ENCODE data around the gene ABHD12.

ABHD12 gene

DNA sequence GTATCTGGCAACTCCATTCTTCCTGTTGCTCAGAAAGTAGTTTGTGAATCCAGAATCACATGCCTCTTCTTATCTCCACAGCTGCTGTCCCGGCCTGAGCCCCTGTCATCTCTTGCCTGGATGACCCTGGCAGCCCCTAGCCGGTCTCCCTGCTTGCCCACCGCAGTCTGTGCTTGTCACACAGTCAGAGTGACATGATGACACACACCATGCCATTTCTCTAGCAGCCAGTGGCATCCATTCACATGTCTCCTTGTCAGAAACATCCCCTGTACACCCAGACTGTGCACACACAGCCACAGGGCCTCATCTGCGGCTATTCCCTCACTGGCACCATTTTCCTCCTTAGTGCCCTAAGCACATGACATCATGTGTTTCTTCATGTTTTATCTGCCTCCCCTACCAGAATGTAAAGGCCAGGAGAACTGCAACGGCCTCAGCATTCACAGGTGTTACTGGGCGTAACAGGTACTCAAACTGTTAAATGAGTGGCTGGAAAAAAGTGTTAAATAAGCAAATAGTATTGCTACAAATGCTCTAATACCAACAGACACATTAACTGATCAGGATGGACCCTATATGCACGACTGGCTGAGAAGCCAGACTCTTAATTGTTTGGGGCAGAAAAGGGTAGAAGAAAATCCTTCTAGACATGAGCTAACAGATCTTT lies 9.6 kb downstream of the ABHD12 start:
- no peak for DNase-seq

DNA sequence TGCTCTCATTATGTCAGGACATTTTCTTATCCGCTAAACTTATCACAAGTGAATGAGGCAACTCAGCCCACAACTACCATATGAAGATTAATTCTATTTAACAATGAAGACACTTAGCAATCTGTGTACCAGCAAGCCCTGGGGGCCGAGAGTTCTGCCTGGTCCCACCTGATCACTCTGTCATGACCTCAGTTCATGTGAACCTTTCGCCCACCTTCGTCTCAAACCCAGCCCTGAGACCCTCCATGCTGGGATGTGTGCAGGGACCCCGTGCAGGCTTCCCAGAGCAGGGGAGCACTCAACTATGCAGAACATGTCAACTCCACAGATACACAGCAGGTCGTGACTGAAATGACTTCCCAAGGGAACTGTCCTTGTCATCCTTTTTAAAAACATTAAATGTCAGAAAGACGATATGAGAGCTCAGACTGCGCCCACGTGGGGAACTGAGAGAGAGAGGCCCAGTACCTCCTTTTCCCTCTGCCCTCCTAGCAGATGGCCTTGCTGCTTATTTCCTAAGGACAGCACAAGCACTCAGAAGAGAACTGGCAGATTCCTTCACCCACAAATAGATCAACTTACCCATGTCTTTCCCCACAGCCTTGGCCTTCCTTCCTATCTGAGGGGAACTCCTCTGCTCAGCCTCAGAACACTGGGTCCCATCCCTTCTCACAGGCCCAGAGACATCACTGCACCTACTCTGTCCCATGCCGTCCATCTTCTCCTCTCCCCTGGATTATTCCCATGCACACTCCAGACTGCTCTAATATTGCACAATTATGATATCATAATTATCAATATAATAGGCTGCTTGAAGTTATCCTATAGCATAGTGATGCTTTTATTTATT lies 11.5 kb downstream of the ABHD12 start:
- DNase-seq = no peak

DNA sequence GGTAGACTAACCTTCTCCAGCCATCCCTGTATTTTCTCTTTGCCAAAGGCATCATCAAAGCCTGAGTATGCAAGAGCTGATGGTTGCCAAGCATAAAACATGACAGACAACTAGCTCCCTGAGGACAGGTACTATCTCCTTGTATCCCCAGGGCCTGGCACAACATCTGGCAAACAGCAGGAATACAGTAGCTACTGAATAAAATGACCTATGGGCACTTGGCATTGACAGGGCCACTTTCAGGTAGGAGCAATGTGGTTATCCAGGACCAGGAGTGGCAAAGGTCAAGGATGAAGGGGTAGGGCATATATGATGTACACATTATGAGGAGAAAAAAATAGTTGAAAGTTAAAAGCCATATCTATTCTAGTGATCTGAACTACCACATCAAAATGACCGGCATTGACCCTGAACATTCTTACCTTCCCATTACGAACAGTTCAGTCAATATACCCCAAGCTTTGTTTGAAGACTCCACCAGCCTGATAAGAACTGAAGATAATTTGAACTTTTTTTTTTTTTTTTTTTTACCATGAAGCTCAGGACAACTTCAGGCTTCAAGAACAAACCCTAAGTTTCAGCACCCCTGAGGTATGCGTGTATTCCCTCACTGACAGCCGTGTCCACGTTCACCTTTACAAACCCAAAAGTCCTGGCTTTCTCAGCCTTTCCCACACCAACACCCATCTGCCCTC lies 12.3 kb downstream of the ABHD12 start:
- no peak for DNase-seq

DNA sequence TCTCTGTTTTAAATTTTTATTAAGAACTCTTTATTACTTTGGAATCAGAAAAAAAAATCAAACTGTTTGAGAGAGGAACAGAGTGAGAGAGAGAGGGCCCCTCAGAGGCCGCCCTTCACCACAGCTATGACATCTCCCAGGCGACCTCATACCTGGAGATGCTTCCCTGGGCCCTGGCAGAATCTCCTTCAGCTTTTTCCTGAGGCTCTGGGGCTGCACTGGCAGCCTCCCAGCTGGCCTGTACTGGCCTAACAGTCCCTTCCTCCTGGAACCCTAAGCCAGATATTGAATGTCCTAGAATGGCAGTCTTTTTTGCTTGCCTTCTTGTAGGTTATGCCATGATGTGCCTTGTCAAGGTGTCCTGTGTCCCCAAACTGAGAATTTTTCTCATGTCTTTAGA lies 13.7 kb downstream of the ABHD12 start:
- DNase-seq = no peak

DNA sequence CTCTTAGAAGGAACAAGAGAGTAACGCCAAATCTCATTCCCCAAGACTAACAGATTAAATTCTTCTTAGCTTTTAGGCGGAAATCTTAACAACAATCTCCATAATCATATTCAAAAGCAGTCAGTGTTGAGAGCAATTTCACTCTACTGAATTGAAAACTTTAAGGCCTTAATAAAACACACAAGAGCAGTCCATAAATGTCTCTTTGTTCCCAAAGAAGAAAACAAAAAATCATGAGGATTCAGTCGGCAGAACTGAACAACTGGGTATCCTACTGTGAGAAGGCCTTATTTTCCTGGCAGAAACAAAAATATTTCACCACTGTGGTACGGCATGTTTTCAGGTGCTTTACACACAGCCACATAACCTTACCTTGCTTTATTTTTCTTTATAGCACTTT lies 14.4 kb downstream of the ABHD12 start:
- DNase-seq = no peak

DNA sequence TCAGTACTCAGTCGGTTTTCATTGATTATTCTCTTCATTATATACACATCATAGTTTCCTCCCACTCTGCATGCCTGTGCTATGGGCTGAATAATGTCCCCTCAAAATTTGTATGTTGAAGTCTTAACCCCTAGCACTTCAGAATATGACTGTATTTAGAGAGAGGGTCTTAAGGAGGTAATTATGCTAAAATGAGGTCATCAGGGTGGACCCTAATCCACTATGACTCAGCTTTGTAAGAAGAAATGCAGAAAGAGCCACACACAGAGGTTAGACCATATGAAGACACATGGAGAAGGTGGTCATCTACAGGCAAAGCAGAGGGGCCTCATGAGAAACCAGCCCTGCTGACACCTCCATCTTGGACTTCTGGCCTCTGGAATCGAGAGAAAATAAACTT lies 15.8 kb downstream of the ABHD12 start:
- no peak for DNase-seq

DNA sequence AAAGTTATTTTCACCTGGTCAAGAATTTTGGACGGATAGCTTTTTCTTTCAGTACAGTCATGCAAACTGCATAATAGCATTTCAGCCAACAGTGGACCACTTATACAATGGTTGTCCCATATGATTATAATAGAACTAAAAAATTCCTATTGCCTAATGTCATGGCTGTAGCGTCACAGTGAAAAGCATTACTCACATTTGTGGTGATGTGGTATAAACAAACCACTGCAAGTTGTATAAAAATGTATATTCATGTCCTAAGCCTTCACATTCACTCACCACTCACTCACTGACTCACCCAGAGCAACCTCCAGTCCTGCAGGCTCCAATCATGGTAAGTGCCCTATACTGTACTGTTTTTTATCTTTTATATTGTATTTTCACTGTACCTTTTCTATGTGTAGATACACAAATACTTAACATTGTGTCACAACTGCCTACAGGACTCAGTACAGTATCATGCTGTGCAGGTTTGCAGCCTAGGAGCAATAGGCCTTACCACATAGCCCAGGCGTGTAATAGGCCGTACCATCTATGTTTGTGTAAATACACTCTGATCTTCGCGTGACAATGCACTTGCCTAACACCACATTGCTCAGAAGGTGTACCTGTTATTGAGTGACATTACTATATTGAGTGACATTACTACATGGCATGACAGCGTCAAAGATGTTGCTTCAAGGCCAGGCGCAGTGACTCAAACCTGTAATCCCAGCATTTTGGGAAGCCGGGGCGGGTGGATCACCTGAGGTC lies 17.9 kb downstream of the ABHD12 start:
- no peak for DNase-seq

DNA sequence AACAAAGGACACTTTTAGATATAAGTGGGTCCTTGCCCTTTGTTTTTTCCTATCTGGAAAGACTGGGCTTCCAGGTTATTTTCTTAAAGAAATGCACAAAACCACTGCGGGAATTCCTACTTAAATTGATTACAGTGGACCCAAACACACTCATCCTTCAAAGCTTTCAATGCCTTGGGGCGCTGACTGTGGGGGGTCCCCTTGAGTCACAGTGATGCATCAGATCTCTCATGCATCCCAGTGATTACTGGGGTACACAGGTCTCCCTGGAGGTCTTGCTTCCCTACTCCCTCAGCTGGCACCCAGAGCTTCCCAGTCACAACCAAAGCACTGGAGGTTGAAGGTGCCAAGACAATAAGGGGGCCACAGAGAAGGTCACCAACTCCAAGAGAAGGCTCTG lies 20.7 kb downstream of the ABHD12 start:
- no peak for DNase-seq

DNA sequence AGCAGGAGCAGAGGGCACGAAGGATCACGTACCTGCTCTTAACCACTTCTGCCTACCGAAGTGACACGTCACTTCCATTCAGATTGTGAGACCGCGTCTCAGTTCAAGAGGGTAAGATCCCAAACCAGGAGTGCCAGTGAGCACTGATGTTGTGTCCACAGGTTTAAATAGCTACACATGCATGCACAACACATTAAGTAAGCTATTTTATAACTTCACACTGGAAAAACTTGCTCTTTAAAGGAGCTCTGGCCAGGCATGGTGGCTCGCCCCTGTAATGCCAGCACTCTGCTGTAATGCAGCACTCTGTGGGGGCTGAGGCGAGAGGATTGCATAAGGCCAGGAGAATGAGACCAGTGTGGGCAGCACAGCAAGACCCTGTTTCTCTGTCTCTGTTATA lies 21.1 kb downstream of the ABHD12 start:
- DNase-seq = no peak

DNA sequence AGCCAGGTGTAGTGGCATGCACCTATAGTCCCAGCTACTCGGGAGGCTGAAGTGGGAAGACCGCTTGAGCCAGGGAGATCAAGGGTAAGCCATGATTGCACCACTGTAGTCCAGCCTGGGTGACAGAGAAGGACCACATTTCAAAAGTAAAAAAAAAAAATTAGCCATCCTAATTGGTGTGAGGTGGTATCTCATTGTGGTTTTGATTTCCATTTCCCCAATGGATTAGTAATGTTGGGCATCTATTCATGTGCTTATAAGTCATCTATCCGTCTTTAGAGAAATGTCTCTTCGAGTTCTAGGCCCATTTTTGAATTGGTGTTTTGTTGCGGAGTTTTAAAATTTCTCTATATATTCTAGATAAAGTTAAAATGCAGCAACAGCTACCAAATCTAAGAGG lies 21.7 kb downstream of the ABHD12 start:
- no peak for DNase-seq

DNA sequence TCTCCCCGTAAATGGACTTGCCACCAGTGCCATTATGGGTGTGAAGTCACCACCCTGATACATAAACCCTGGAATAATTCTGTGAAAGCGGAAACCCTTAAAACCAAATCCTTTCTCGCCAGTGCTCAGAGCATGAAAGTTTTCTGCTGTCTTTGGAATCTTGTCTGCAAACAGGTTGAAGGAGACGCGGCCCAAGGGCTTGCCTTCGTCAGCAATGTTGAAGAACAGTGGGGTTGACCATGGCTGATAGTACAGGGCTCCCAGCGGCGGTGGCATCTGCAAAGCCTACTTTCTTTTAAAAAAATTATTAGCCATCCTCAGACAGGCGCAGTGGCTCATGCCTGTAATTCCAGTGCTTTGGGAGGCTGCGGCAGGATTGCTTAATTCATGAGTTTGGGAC lies 22.1 kb downstream of the ABHD12 start:
- no peak for DNase-seq

DNA sequence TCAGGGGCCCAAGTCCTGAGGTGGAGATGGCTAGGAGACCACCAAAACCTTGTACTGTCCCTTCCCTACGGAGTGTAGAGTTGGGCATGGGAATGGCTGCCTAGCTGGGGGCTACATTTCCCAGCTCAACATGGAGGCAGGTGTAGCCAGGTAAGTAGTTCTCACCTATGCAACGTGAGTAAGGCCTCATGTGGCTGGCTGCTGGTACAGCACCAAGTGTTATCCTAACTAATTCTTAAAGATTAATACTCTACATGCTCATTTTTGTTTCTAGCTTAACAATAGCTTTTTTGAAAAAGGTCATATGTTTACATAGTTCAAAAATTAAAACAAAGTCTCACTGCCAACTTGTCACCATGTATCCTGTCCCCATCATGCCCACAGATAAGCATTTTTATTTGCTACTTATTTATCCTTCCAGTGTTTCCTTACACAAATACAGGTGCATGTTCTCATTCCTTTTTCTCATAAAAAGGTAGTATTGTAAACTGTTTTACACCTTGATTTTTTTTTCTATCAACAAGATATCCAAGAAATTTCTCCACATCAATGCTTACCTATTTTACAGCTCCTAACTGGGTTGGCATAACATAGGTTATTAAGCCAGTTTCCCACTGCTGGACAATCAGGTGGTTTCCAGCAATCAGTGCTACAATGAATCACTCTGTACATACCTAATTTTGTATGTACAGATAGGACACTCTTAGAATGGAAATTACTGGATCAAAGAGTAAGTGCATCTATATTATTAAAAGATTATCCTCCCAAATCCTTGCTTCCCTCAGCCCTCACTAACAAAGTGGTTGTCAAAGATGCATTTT lies 25.5 kb downstream of the ABHD12 start:
- DNase-seq = no peak

DNA sequence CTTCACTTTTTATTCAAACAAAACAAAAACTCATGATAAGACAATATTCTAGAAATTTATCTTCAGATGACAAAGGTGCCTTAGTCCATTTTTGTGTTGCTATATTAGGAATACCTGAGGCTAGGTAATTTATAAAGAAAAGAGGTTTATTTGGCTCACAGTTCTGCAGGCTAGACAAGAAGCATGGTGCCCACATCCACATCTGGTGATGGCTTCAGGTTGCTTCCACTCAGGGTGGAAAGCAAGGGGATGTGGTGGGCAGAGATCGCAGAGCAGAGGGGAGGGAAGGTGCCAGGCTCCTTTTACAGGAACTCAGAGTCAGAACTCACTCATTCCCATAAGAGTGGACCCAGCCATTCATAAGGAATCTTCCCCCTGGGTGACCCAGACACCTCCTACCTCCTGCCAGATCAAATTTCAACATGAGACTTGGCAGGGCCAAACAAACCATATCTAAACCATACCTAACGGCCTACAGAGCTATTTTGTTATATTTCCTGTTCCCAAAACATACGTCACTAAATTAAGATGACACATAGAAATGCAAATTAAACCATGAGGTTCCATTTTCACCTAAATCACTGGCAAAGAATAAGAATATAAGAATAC lies 26.4 kb downstream of the ABHD12 start:
- no peak for DNase-seq

DNA sequence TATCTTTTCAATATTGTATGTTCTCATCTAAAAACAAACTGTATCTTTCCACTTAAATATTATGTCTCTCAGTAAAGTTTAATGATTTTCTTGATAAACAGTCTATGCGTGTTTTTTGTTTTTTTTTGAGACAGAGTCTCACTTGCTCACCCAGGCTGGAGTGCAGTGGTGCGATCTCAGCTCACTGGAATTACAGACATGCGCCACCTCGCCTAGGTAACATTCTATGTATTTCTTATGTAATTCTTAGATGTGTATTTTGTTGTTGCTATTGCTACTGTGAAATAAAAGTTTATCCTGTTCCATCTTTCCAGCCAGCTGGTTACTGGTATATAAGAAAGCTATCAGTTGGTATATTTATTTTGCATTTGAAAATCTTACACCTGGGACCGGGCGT lies 29.4 kb downstream of the ABHD12 start:
- DNase-seq = no peak

DNA sequence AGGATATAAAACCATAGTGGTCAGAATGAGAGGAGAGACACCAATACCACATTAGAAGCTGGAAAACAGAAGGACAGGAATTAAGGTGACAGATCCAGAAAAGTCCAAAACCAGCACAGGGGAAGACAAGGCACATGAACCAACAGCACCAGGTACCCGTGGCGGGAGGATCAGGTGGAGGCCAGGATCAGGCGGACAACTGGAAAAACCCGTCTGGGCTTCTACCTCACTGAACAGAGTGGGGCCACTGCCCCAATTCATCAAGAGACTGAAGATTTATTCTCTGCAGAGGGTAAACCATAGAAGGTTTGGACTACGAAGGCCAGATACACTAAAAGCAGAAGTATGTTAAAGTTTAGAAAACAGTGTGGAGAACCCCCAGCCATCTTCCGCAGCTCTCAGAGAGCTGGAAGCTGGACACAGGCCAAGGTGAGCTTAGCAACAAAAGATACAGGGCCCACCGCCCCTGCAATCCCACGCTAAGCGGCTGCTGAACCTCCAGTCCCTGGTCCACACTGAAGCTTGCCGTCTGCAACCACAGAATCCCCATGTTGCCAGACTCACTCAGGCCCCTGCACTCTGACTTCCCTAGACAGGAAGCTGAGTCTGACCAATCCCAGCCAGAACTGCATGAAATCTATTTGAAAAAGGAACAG lies 29.9 kb downstream of the ABHD12 start:
- no peak for DNase-seq

DNA sequence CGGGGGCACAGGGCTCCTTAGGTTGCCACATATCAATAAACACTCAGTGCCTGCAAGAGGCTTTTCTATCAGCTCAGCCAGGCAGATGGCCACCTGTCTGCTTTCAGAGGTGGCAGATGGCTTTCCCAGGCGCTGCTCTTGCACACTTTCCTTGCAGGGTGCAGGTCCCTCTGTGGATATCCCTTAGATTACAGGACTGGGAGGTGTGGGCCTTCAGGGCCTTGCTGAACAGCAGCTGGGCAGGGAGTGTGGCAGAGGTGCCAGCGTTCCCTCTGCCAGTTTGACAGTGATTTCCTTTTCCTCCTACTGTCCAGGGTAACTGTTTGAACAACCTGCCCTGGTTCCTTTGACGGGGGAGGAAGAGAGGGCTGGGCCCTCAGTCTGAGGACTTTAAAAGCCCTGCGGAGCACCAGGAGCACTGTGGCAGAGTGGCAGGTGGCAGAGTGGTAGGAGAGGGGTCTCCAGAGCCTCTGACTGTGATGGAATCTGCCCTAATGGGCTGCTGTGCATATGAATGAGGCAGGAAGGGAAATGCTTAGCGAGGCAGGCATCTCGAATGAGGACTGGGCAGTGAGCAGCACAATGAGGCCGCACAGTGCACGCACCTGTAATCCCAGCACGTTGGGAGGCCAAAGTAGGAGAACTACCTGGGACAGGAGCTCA lies 34.2 kb downstream of the ABHD12 start:
- no peak for DNase-seq

DNA sequence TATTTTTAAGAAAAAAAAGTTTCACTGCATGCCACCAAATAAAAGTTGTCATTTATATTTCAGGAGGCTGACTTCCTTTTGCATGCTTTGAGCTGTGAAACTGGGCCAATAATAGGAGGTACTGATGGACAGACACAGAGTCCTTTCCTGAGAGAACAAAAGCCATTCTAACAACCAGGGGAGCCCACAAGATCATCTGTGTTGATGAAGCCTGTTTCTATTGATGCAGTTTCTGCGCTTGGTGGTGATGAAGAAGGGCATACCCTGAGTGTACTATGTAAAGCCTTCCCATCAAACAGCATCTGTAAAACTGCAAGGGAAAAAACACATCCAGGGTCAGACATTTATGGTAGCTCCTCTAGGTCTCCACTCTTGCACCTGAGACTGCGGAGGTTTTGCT lies 34.8 kb downstream of the ABHD12 start:
- no peak for DNase-seq

DNA sequence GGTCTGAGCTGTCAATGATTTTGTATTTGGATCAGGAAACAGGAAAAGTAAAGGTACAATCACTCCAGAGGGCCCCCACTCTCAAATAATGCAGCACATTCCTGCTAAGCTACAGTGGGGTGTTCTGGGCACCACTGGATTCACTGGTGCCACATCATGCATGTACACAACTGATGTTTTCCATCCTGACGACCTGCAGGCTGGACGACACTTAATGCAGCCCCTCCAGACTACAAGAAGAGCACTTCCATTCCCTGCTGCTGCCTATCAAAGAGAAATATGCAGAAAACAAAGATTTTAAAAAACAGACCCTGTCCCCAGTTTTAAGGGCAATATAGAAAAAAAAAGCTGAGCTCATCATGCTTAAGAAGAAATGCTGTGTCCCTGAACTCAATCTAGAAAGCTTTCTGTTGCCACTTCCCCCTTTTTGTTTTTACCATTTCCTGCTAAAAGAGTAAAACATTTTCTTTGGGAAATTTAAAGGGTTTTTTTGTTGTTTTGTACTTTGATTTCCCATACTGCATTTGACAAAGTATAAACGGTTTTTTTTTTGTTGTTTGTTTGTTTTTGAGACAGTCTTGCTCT lies 35.5 kb downstream of the ABHD12 start:
- no peak for DNase-seq

DNA sequence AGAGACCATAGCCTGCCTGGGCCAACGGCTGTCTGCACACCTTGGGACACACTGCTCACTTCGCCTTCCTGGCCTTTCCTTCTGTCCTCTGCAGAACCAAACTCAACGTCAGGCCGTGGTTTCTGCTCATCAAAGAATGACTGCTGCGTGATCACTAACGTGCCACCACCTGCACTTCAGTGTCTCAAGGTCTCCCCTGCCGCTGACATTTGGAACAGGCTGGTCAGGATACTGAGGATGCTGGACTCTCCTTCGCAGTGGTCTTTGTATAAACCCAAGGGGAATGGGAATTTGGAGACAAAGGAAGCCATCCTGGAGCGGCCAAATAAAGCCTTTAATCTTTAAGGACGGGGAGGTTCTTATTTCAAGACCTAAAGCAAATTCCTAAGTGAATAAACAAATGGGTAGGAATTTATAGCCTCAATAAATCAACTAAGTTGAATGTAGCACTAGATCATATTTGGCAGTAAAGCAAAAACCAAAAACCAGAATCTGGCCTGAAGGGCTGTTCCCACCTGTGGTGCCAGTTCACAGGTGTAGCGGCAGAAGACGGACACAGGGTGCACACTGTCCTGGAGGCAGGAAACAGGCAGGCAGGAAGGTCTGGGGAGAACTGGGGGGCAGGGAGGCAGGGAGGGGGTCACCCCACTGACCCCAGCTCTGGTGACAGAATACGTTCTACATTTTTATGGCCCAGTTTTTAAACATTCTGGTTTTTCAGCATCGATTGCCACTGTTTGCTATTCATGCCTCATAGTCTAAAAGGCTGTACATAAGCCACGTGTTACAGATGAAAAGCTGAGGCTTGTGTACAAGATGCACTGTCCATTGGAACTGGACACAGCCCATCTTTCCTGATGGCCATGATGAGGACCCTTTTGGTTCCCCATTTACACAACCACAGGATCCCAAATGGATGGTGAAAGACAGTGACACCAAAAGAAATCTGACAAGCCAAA lies 36.6 kb downstream of the ABHD12 start:
- DNase-seq = no peak
